Caki2 (cell line): ENCODE results near the gene POLE2. TPM values are rescaled to one million over a fixed set of nuclear protein-coding genes. Genes with fewer than 3 reads are reported as not detected.
"Not testable (repeated sequence)": the region's sequence is repeated elsewhere in the genome, so short reads cannot be mapped to it uniquely, and the experiment has no call there.

ENCODE experiments used
- DNase-seq: peaks from one replicate; pipeline ENCODE4 v3.0.0-alpha.2; 2015; ENCODE audit warnings: low read depth
- in situ Hi-C: cut with HindIII; loops from 2 replicates; pipeline ENCODE4 v1.10.0; 2016; ENCODE audit warnings: low sequenced_read_pairs, low pct_unique_long_range_greater_than_20kb, mixed read lengths
- total RNA-seq: library from RNA; depleted of rRNA; stranded (reverse); fragments of >200 nt; shearing (Covaris generic); gene quantifications from 2 replicates; pipeline ENCODE4 v1.2.3, GENCODE V29; 2014; ENCODE audit warnings: low replicate concordance

The POLE2 gene
- total RNA-seq, 1 experiment from 2014 or later = 60.2 TPM

DNA sequence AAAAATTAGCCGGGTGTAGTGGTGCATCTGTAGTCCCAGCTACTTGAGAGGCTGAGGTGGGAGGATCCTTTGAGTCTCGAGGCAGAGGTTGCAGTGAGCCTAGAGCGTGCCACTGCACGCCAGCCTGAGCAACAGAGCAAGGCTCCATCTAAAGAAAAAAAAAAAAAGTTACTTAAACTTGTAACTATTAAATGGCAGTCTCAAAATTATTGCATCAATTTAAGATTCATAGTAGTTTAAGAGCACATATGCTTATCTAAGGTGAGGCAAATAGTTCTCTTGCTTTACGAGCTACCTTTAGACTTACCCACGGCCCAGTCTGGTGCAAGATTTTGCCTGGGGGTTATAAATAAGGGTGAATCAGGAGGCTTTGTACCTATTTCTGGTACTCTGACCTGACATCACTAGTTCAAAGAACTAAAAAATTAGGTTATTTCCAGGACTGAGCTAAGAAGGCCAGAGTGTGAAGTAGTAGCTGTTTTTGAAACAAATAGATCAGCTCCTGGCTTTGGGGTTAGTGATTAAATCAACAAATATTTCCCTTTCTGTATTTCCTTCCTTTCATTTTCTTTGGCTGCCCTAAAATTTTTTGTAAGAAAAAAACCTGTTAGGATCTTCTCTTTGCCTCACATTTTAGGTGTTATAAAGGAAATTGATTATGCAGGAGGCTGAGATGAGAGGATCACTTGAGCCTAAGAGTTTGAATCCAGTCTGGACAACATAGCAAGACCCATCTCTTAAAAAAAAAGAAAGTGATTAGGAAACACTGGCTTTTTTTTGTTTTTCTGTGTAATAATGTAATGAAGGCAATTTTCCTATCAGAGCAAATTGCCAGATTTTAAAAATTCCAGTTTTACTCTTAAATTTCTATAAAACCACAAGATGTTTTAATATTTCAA, 63.8 kb downstream of the POLE2 start:
- DNase-seq = no peak
- in situ Hi-C loops = no loop called here

DNA sequence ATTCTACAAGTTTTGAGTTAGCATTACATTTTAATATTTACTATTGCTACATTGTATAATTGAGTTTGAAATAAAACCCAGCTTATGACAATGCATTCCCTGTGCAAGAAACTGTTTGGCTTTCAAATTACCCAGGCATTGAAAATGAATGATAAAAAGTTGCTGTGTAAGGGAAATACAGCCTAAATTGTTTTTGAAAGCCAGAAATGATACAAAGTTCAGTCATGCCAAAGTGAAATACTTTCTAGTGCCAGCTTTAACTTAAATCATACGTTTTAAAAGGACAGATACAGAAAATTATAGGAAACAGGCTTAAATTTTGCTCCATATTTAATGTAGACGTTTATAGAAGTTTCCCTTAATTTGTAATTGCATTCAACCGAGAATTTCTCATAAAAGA, 64.6 kb downstream of the POLE2 start:
- in situ Hi-C loops = no loop called here

DNA sequence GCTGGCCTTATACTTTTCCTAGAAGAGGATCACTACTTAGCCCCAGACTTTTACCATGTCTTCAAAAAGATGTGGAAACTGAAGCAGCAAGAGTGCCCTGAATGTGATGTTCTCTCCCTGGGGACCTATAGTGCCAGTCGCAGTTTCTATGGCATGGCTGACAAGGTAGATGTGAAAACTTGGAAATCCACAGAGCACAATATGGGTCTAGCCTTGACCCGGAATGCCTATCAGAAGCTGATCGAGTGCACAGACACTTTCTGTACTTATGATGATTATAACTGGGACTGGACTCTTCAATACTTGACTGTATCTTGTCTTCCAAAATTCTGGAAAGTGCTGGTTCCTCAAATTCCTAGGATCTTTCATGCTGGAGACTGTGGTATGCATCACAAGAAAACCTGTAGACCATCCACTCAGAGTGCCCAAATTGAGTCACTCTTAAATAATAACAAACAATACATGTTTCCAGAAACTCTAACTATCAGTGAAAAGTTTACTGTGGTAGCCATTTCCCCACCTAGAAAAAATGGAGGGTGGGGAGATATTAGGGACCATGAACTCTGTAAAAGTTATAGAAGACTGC, 65.9 kb downstream of the POLE2 start:
- in situ Hi-C loops = no loop called here
- DNase-seq = no peak

More for the DNA sequence above, 64.6 kb downstream of the POLE2 start:
- no peak for DNase-seq

DNA sequence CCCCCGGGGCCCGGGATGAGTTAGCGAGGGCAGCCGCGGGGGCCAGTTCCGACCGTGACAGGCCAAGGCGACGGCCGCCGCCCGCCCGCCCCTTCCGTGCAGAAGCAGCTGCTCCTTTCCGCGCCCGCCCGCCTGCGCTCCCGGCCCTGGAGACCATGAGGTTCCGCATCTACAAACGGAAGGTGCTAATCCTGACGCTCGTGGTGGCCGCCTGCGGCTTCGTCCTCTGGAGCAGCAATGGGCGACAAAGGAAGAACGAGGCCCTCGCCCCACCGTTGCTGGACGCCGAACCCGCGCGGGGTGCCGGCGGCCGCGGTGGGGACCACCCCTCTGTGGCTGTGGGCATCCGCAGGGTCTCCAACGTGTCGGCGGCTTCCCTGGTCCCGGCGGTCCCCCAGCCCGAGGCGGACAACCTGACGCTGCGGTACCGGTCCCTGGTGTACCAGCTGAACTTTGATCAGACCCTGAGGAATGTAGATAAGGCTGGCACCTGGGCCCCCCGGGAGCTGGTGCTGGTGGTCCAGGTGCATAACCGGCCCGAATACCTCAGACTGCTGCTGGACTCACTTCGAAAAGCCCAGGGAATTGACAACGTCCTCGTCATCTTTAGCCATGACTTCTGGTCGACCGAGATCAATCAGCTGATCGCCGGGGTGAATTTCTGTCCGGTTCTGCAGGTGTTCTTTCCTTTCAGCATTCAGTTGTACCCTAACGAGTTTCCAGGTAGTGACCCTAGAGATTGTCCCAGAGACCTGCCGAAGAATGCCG, 66.7 kb downstream of the POLE2 start:
- in situ Hi-C loops = no loop called here
- DNase-seq = no peak

DNA sequence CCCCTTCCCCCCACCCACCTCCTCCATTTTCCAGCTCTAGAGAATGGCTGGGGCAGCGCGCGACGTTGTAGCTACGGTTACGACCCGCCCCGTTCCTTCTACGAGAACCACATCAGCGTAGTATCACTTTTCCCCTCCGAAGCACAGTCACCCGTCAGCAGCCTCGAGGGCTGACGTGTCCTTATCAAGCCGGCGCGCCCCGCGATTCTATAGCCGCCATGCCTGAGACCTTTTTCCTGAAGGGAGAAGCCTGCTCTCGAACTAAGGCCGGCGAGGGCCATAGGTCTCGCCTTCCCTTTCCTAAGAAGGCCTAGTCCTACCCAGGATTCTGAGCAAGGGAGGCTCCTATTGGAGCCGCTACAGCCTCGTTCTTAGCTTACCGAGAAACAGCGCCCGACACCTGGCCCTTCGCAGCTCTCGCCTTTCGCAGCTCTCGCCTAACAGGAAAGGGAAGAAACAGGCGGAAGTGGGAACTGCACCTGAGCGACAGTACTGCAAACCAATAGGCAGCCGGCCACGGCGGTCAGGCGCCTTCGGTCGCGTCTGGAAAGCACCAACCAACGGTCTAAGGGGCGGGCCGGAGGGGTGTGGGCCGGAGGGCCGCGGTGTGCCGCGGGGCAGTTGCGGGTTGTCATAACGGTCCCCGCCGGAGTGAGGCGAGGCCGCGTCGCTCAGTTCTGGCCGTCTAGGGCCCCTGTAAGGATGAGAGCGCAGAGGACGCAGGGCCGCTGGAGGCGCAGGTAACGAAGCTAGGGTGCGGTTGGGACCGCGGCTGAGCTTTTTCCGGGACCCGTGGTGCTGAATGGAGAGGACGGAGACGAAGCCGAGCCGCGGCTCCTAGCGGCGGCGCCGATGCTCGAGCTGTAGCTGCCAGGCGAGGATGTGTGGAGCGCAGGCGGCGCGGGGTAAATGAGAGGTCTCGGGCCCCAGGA, 67.6 kb downstream of the POLE2 start, which contains the start of the genes MGAT2 and RPL36AL:
Gene MGAT2, plus strand, starts transcription at position 618 of the 932 bp plus-strand sequence. CDS start 470 bp downstream, outside the sequence.
Gene RPL36AL, minus strand, starts transcription at position 445 of the 932 bp plus-strand sequence. CDS start 1,522 bp downstream, outside the sequence.
- DNase-seq = peak; percentile 97
- in situ Hi-C loops = no loop called here

DNA sequence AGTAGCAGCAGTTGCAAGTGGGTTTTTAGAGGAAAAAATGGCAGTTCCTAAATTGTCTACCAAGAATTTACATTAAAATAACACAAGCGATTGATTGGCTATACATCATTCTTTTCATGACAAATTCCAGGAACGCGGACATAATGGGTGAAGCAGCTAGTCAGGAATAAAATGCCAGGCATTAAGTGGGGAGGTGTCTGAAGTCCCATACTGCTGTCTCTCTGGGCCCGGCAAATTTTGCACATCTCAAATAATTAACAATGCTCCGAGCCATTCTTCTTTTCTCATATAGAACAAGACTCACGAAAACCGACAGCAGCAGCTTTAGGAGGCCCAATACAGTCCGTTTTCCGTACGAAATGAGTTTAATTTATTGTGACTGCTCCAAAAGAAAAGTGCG, 68.3 kb downstream of the POLE2 start:
- in situ Hi-C loops = no loop called here
- DNase-seq = no peak

DNA sequence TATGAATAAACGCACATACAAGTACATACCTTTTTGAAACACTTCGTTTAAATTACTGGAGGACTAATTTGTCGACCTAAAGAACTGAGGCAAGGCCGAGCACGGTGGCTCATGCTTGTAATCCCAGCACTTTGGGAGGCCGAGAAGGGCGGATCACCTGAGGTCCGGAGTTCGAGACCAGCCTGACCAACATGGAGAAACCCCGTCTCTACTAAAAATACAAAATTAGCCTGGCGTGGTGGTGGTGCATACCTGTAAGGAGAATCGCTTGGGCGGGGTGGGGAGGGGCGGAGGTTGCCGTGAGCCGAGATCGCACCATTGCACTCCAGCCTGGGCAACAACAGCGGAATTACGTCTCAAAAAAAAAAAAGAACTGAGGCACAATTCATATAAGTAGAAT, 68.7 kb downstream of the POLE2 start:
- in situ Hi-C loops, DNase-seq: not testable (repeated sequence)

DNA sequence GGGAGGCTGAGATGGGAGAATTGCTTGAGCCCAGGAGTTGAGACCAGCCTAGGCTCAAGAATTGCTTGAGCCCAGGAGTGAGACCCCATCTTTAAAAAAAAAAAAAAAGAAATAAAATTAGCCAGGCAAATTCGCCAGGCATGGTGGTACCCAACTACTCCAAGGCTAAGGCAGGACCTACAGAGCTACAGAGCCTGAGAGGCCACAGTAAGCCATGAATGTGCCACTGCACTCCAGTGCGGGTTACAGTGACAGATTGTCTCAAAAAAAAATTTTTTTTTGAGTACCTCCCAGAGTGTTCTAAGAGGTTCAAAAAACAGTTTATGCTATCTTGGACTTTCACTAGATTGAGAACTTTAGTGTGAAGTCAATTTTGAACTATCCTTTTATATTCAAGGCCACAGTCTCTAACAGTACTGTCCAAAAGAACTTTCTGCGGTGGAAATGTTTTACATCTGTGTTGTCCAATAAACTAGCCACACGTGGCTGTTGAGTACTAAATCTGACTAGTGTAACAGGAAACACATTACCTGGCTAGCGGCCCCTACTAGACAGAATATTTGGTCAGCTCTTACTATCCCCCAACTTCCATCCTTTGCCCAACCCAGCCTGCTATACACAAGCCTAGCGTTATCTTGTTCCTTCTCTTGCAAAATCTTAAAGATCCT, 70.0 kb downstream of the POLE2 start:
- DNase-seq = no peak

DNA sequence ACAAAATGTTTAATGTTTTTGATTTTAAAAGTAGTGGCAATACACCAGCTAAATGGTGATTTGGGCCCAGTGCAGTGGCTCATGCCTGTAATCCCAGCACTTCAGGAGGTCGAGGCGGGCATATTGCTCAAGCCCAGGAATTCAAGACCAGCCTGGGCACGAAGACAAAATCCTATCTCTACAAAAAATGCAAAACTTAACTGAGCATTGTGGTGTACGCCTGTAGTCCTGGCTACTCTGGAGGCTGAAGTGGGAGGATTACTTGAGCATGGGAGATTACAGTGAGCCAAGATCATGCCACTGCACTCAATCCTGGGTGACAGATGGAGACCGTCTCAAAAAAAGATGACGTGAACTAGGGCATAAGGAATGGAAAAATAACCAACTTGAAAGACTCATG, 72.2 kb downstream of the POLE2 start:
- DNase-seq = no peak
- in situ Hi-C loops = no loop called here

More for the DNA sequence above, 70.0 kb downstream of the POLE2 start:
- in situ Hi-C loops = no loop called here

DNA sequence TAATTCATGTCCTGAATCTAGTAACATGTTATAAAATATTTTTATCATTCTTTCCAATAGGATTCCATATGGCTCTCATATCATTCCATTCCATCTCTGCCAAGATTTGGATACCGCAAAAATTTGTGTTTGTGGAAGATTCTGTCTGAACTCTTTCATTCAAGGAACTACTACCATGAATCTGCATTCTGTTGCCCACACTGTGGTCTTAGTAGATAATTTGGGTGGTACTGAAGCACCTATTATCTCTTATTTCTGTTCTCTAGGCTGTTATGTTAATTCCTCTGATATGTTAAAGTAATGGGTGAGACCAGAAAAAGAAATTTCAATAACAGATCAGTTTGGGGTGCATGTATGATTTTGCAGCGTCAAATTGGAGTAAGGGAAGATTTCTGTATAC, 73.8 kb downstream of the POLE2 start:
- in situ Hi-C loops = no loop called here
- no peak for DNase-seq

DNA sequence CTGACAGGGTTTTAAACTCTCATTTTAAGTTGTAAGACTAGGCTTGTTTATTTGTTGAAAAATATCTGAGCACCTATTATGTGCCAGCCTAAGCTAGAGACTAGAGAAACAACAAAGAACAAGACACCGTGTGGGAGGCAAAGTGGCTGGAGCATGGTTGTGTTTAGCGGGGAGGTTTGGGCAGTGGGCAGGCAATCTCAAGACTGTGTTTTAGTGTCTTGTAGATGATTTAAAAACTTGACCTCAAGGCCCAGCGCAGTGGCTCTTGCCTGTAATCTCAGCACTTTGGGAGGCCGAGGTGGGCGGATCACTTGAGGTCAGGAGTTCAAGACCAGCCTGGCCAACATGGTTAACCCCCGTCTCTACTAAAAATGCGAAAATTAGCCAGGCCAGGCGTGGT, 75.3 kb downstream of the POLE2 start:
- no peak for DNase-seq
- in situ Hi-C loops = no loop called here

DNA sequence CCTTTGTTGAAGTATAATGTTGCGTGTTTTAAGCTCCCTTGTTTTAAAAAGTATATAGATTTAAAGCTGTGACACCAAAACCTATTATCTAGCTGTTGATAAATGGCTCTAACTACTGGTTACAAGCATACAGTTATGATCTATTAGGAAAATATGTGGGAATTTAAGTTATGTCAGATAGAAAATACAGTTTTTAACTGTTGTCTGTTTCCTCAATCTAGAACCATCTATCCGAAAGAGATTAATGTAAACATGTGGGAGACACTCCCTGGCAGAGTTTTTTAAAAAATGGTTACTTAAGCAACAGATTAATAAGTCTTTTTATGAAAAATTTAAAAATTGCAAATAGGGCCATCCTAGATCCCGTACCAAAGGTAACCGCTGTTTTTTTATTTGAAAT, 75.8 kb downstream of the POLE2 start:
- DNase-seq = no peak
- in situ Hi-C loops = no loop called here

DNA sequence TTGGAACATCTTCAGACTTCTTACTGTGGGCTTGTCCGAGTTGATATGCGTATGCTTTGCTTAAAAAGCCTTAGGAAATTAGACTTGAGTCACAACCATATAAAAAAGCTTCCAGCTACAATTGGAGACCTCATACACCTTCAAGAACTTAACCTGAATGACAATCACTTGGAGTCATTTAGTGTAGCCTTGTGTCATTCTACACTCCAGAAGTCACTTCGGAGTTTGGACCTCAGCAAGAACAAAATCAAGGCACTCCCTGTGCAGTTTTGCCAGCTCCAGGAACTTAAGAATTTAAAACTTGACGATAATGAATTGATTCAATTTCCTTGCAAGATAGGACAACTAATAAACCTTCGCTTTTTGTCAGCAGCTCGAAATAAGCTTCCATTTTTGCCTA, 80.4 kb downstream of the POLE2 start:
- in situ Hi-C loops = no loop called here
- DNase-seq = no peak

DNA sequence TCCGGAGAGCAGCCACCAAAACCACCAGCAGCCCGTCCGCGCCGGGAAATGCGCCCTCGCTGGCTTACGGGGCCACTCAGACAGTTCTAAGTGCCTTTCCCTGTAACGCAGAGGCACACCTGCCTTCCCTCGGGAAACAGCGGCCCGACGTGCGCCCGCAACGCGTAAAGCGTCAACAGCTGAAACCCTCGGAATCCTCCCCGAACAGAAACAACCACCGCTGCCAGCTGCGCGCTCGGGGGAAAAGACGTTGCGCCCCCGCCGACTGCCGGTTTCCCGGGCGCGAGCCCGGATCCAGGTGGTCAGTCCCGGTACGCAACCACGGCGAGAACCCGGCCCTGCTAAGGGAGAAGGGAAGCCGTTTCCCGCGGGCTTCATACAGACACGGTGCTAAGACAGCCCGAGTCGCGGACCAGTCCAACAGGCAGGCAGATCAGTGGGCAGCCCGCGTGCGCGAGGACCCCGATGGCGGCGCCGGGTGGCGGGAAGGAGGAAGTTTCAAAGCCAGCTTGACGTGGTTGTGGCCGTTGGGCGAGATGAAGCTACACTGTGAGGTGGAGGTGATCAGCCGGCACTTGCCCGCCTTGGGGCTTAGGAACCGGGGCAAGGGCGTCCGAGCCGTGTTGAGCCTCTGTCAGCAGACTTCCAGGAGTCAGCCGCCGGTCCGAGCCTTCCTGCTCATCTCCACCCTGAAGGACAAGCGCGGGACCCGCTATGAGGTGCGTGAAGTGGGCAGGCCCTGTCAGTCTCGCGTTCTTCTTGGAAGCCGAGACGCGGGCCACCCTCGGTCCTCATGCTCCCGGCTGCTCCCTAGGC, 89.3 kb downstream of the POLE2 start, which contains the start of gene LRR1:
Gene LRR1, plus strand, starts transcription at position 456 of the 816 bp plus-strand sequence. Its CDS starts 81 bp downstream, at position 537.
- in situ Hi-C loops = no loop called here
- peak; percentile 88 for DNase-seq

DNA sequence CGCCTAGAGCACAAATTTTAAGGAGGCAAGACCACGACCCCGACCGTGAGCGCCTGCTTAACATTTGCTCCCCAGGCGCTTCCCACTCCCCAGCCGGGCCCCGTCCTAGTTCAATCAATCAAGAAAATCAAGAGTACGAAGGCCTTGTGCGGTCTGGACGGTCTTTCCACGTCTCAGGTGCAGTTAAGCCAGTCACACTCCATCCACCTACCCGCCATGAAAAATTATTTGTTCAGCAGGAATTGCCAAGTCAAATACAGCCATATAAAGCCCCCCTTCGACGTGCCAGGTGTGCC, 89.9 kb downstream of the POLE2 start:
- in situ Hi-C loops = no loop called here
- DNase-seq = no peak

DNA sequence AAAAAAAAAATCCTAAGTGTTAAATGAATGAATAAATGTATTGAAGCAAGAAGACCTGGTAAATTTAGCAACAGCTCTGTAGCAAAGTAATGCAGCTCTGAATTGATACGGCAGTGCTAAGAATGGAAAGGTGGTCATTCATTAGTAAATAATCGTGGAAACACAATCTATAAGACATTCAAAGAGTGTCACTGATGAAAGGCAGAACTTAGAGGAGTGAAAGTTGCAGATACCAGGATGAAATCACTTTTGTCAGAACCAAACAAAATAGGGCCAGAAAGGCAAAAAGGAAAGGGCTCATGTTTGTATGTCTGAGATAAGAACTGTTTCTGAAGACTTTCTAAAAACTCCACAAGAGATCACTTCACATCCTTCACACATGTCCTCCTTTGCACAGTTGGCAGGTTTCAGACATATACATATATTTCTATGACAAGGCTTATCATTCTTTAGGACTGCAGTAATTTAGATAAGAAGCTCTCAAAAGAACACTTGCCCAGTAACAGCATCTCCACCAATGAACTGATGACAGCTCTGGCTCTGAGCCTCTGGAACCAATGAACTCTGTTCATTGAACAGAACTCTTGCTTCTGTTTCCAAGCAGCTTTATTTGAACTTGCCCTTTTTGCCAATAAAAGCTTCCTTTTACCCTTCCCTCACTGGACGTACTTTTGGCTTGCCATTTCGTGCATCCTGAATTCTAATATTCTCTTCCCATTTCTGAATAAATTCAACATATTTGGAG, 93.5 kb downstream of the POLE2 start:
- DNase-seq = no peak
- in situ Hi-C loops = no loop called here
